ENCODE results near the gene NRXN3.

GRCh38 chr14:79502136-79502750 lies 1332.1 kb downstream of the NRXN3 start:
- no peak for TF ChIP-seq CTCF (IDR thresholded peaks at IDR 0.05; ENCODE audit: low read depth, low read length, missing input control)
- no peak for TF ChIP-seq YY1 (IDR thresholded peaks at IDR 0.05)
- TF ChIP-seq ATF3 (IDR thresholded peaks at IDR 0.05), result no peak
- TF ChIP-seq MAX (IDR thresholded peaks at IDR 0.05), result no peak
- TF ChIP-seq RXRA (IDR thresholded peaks at IDR 0.05), result no peak
- TF ChIP-seq RAD21 (IDR thresholded peaks at IDR 0.05), result no peak
- TF ChIP-seq JUND (IDR thresholded peaks at IDR 0.05), result no peak
- TF ChIP-seq EGR1 (IDR thresholded peaks at IDR 0.05; ENCODE audit: low read depth in 2 of 2), result no peak
- TF ChIP-seq NR2F2 (IDR thresholded peaks at IDR 0.05), result no peak
- TF ChIP-seq GABPA (IDR thresholded peaks at IDR 0.05 in 1 of 2, conservative IDR thresholded peaks at IDR 0.05 in 1 of 2), result no peak
- TF ChIP-seq SP1 (IDR thresholded peaks at IDR 0.05), result no peak
